Stimulated activated naive B cell treated with anti-CD40 and anti-IgM and Interleukin-4, amounts not matched to agents 10 μg/mL and 1 μg/mL and 100 μg/mL, for 72 hours (primary cell): ENCODE data around the gene RELN.

Experiments
- ATAC-seq, 2 donors: fragments of 150-1000 bp; cut with Tn5 transposase; replicated peaks; 2 replicates each; pipeline ENCODE4 v1.10.0; 2021; ENCODE audit warnings: moderate library complexity in 1 of 2
- DNase-seq: peaks from one replicate; pipeline ENCODE4 v3.0.0; 2021
- H3K27ac Mint-ChIP-seq: one replicate; pipeline ENCODE4 v1.8.0; 2022; ENCODE audit warnings: mild to moderate bottlenecking, mixed read lengths
- H3K27me3 Mint-ChIP-seq, 2 donors: one replicate each; pipeline ENCODE4 v1.8.0; 2022; ENCODE audit warnings: mixed read lengths in 2 of 2
- H3K36me3 Mint-ChIP-seq, 2 donors: one replicate each; pipeline ENCODE4 v1.8.0; 2022; ENCODE audit warnings: mixed read lengths in 2 of 2, mild to moderate bottlenecking in 1 of 2
- H3K4me1 Mint-ChIP-seq, 2 donors: one replicate each; pipeline ENCODE4 v1.8.0; 2022; ENCODE audit warnings: mixed read lengths in 2 of 2, mild to moderate bottlenecking in 1 of 2
- H3K4me3 Mint-ChIP-seq, 2 donors: one replicate each; pipeline ENCODE4 v1.8.0; 2022; ENCODE audit warnings: mild to moderate bottlenecking in 2 of 2, mixed read lengths in 2 of 2, moderate library complexity in 1 of 2
- H3K9me3 Mint-ChIP-seq, 2 donors: one replicate each; pipeline ENCODE4 v1.8.0; 2022; ENCODE audit warnings: mixed read lengths in 2 of 2, mild to moderate bottlenecking in 1 of 2

The RELN gene

GRCh38 chr7:103637094-103637493 is 352.4 kb downstream of the RELN start:
- no peak overlapping the region for H3K4me3 Mint-ChIP-seq
- no peak for DNase-seq
- H3K9me3 Mint-ChIP-seq, result no peaks in the 10 kb centered on the region
- peaks cover 0 to 4% of the 10 kb centered on the region in 2 donors for H3K27me3 Mint-ChIP-seq
- no peak for ATAC-seq
- H3K27ac Mint-ChIP-seq, result no peak overlapping the region
- no peaks in the 10 kb centered on the region for H3K36me3 Mint-ChIP-seq
- H3K4me1 Mint-ChIP-seq, result no peaks in the 10 kb centered on the region

- DNase-seq (no peak), ATAC-seq (no peak)
- Mint-ChIP-seq H3K36me3 (no peaks in the 10 kb centered on the region), H3K27ac (no peak overlapping the region), H3K4me3 (no peak overlapping the region), H3K9me3 (no peaks in the 10 kb centered on the region), H3K4me1 (no peaks in the 10 kb centered on the region), H3K27me3 (peaks cover 0 to 4% of the 10 kb centered on the region in 2 donors)
These were observed 353.3 kb downstream of the RELN start for GRCh38 chr7:103636153-103636552.

GRCh38 chr7:103632972-103633371 is 356.5 kb downstream of the RELN start:
- H3K4me1 Mint-ChIP-seq, result no peaks in the 10 kb centered on the region
- H3K9me3 Mint-ChIP-seq, result no peaks in the 10 kb centered on the region

GRCh38 chr7:103632005-103632639 is 357.3 kb downstream of the RELN start:
- Mint-ChIP-seq H3K27ac (no peak overlapping the region), H3K4me1 (no peaks in the 10 kb centered on the region), H3K36me3 (no peaks in the 10 kb centered on the region), H3K27me3 (no peaks in the 10 kb centered on the region), H3K9me3 (no peaks in the 10 kb centered on the region), H3K4me3 (no peak overlapping the region)
- ATAC-seq (no peak), DNase-seq (no peak)

More at GRCh38 chr7:103632972-103633371, 356.5 kb downstream of the RELN start:
- H3K27ac Mint-ChIP-seq, result no peak overlapping the region
- DNase-seq (no peak), ATAC-seq (no peak)
- H3K36me3 Mint-ChIP-seq, result no peaks in the 10 kb centered on the region
- H3K4me3 Mint-ChIP-seq, result no peak overlapping the region
- peaks cover 0 to 4% of the 10 kb centered on the region in 2 donors for H3K27me3 Mint-ChIP-seq

GRCh38 chr7:103630318-103630717 is 359.1 kb downstream of the RELN start:
- no peaks in the 10 kb centered on the region for H3K4me1 Mint-ChIP-seq
- H3K27me3 Mint-ChIP-seq, result no peaks in the 10 kb centered on the region
- no peak for DNase-seq

GRCh38 chr7:103628742-103629141 is 360.7 kb downstream of the RELN start:
- ATAC-seq, result no peak
- Mint-ChIP-seq H3K27me3 (no peaks in the 10 kb centered on the region), H3K4me1 (no peaks in the 10 kb centered on the region), H3K27ac (no peak overlapping the region), H3K9me3 (no peaks in the 10 kb centered on the region), H3K4me3 (no peak overlapping the region), H3K36me3 (no peaks in the 10 kb centered on the region)
- DNase-seq, result no peak

More at GRCh38 chr7:103630318-103630717, 359.1 kb downstream of the RELN start:
- ATAC-seq, result no peak
- Mint-ChIP-seq H3K27ac (no peak overlapping the region), H3K9me3 (no peaks in the 10 kb centered on the region), H3K4me3 (no peak overlapping the region), H3K36me3 (no peaks in the 10 kb centered on the region)

GRCh38 chr7:103626776-103627175 is 362.7 kb downstream of the RELN start:
- Mint-ChIP-seq H3K4me1 (no peaks in the 10 kb centered on the region), H3K4me3 (no peak overlapping the region), H3K27ac (no peak overlapping the region), H3K9me3 (no peaks in the 10 kb centered on the region), H3K36me3 (no peaks in the 10 kb centered on the region), H3K27me3 (no peaks in the 10 kb centered on the region)
- DNase-seq (no peak), ATAC-seq (no peak)

- H3K27me3 Mint-ChIP-seq, result peaks cover 5 to 9% of the 10 kb centered on the region in 2 donors
These were observed 367.2 kb downstream of the RELN start for GRCh38 chr7:103622274-103622673.

GRCh38 chr7:103613655-103614642 is 375.5 kb downstream of the RELN start:
- no peaks in the 10 kb centered on the region for H3K9me3 Mint-ChIP-seq
- ATAC-seq (no peak), DNase-seq (no peak)
- H3K27ac Mint-ChIP-seq, result no peak overlapping the region
- H3K27me3 Mint-ChIP-seq, result no peaks in the 10 kb centered on the region
- no peak overlapping the region for H3K4me3 Mint-ChIP-seq
- H3K4me1 Mint-ChIP-seq, result no peaks in the 10 kb centered on the region
- H3K36me3 Mint-ChIP-seq, result no peaks in the 10 kb centered on the region

More at GRCh38 chr7:103622274-103622673, 367.2 kb downstream of the RELN start:
- DNase-seq (no peak), ATAC-seq (no peak)
- no peaks in the 10 kb centered on the region for H3K36me3 Mint-ChIP-seq
- H3K4me1 Mint-ChIP-seq, result no peaks in the 10 kb centered on the region
- H3K27ac Mint-ChIP-seq, result no peak overlapping the region
- no peak overlapping the region for H3K4me3 Mint-ChIP-seq
- no peaks in the 10 kb centered on the region for H3K9me3 Mint-ChIP-seq

- DNase-seq (no peak), ATAC-seq (no peak)
- no peaks in the 10 kb centered on the region for H3K27me3 Mint-ChIP-seq
- no peak overlapping the region for H3K27ac Mint-ChIP-seq
- H3K9me3 Mint-ChIP-seq, result no peaks in the 10 kb centered on the region
- H3K4me1 Mint-ChIP-seq, result no peaks in the 10 kb centered on the region
- no peak overlapping the region for H3K4me3 Mint-ChIP-seq
- H3K36me3 Mint-ChIP-seq, result no peaks in the 10 kb centered on the region
These were observed 379.7 kb downstream of the RELN start for GRCh38 chr7:103609778-103610177.

- H3K4me1 Mint-ChIP-seq, result no peaks in the 10 kb centered on the region
- H3K9me3 Mint-ChIP-seq, result peaks cover 0 to 3% of the 10 kb centered on the region in 2 donors
- H3K36me3 Mint-ChIP-seq, result no peaks in the 10 kb centered on the region
- H3K4me3 Mint-ChIP-seq, result no peak overlapping the region
- peaks cover 6 to 13% of the 10 kb centered on the region in 2 donors for H3K27me3 Mint-ChIP-seq
- no peak overlapping the region for H3K27ac Mint-ChIP-seq
- DNase-seq (no peak), ATAC-seq (no peak)
These were observed 383.8 kb downstream of the RELN start for GRCh38 chr7:103605640-103606039.

- H3K27ac Mint-ChIP-seq, result no peak overlapping the region
- H3K9me3 Mint-ChIP-seq, result peaks cover 0 to 3% of the 10 kb centered on the region in 2 donors
- no peaks in the 10 kb centered on the region for H3K36me3 Mint-ChIP-seq
- no peak for DNase-seq
- H3K4me3 Mint-ChIP-seq, result no peak overlapping the region
- ATAC-seq, result no peak
- H3K27me3 Mint-ChIP-seq, result peaks cover 6 to 13% of the 10 kb centered on the region in 2 donors
- H3K4me1 Mint-ChIP-seq, result no peaks in the 10 kb centered on the region
These were observed 391.0 kb downstream of the RELN start for GRCh38 chr7:103598326-103598905.

- no peaks in the 10 kb centered on the region for H3K36me3 Mint-ChIP-seq
- no peaks in the 10 kb centered on the region for H3K4me1 Mint-ChIP-seq
- no peak overlapping the region for H3K4me3 Mint-ChIP-seq
- H3K27ac Mint-ChIP-seq, result no peak overlapping the region
- H3K27me3 Mint-ChIP-seq, result peaks cover 6 to 10% of the 10 kb centered on the region in 2 donors
- no peak for DNase-seq
- peaks cover 0 to 3% of the 10 kb centered on the region in 2 donors for H3K9me3 Mint-ChIP-seq
- ATAC-seq, result no peak
These were observed 391.9 kb downstream of the RELN start for GRCh38 chr7:103597606-103598005.

- no peak overlapping the region for H3K27ac Mint-ChIP-seq
- peaks cover 3 to 6% of the 10 kb centered on the region in 2 donors for H3K27me3 Mint-ChIP-seq
- H3K9me3 Mint-ChIP-seq, result peaks cover 0 to 3% of the 10 kb centered on the region in 2 donors
- no peak for DNase-seq
- H3K36me3 Mint-ChIP-seq, result no peaks in the 10 kb centered on the region
- no peak overlapping the region for H3K4me3 Mint-ChIP-seq
- H3K4me1 Mint-ChIP-seq, result no peaks in the 10 kb centered on the region
- no peak for ATAC-seq
These were observed 395.3 kb downstream of the RELN start for GRCh38 chr7:103594186-103594585.
